SH-SY5Y (cell line): Measurements from ENCODE around the gene C12orf50.

Source experiments
- GATA2 ChIP-seq: IDR thresholded peaks from 2 replicates; pipeline ENCODE4 v1.6.1; 2011; ENCODE audit warnings: mild to moderate bottlenecking, low read depth, low read length
- GATA3 ChIP-seq: IDR thresholded peaks from 2 replicates; pipeline ENCODE4 v1.6.1; 2011; ENCODE audit warnings: low read depth, mild to moderate bottlenecking, low read length, moderate library complexity

- no peak for TF ChIP-seq GATA3
- TF ChIP-seq GATA2: no peak
Measured at GRCh38 chr12:88067301-88067700, 38.1 kb upstream of the C12orf50 start.
